H9 (cell line): ENCODE data around the gene SYDE1. TPM values are rescaled to one million over a fixed set of nuclear protein-coding genes. Genes with fewer than 3 reads are reported as not detected.

ENCODE experiments used
- DNase-seq: peaks from one replicate; pipeline ENCODE4 v3.0.0-alpha.2; 2017
- H2AFZ ChIP-seq: one replicate; pipeline ENCODE4 v1.6.1; 2013; ENCODE audit warnings: mild to moderate bottlenecking, low read length, control low read depth, moderate library complexity
- H2AK5ac ChIP-seq: 2 replicates; pipeline ENCODE4 v1.6.1; 2013; ENCODE audit warnings: low read length, control low read depth, mixed read lengths; ENCODE audit not compliant: insufficient read length
- H2BK120ac ChIP-seq: one replicate; pipeline ENCODE4 v1.6.1; 2013; ENCODE audit warnings: low read depth, mild to moderate bottlenecking, low read length, control low read depth, inconsistent platforms; ENCODE audit not compliant: poor library complexity, severe bottlenecking
- H2BK12ac ChIP-seq: 2 replicates; pipeline ENCODE4 v1.6.1; 2013; ENCODE audit warnings: low read length, control low read depth, mixed read lengths, low read depth; ENCODE audit not compliant: insufficient read length
- H2BK15ac ChIP-seq: 2 replicates; pipeline ENCODE4 v1.6.1; 2013; ENCODE audit warnings: low read depth, low read length, control low read depth
- H2BK20ac ChIP-seq: one replicate; pipeline ENCODE4 v1.6.1; 2013; ENCODE audit warnings: low read depth, mild to moderate bottlenecking, low read length, control low read depth, inconsistent platforms; ENCODE audit not compliant: poor library complexity, severe bottlenecking
- H2BK5ac ChIP-seq: 2 replicates; pipeline ENCODE4 v1.6.1; 2013; ENCODE audit warnings: low read length, control low read depth, mixed read lengths; ENCODE audit not compliant: insufficient read length
- H3K14ac ChIP-seq: 2 replicates; pipeline ENCODE4 v1.6.1; 2013; ENCODE audit warnings: low read length, control low read depth; ENCODE audit not compliant: insufficient read depth
- H3K18ac ChIP-seq: 2 replicates; pipeline ENCODE4 v1.6.1; 2013; ENCODE audit warnings: low read depth, mild to moderate bottlenecking, mixed read lengths, low read length, control low read depth; ENCODE audit not compliant: insufficient read length
- H3K23ac ChIP-seq: 2 replicates; pipeline ENCODE4 v1.6.1; 2013; ENCODE audit warnings: low read length, control low read depth, mixed read lengths, low read depth; ENCODE audit not compliant: insufficient read length
- H3K23me2 ChIP-seq: 2 replicates; pipeline ENCODE4 v1.6.1; 2013; ENCODE audit warnings: low read depth, mild to moderate bottlenecking, mixed read lengths, low read length, control low read depth; ENCODE audit not compliant: insufficient read length, poor library complexity, severe bottlenecking
- H3K27ac ChIP-seq: 2 replicates; pipeline ENCODE4 v1.5.1; 2013; ENCODE audit warnings: low read length, control low read depth, mixed read lengths, low read depth; ENCODE audit not compliant: insufficient read length
- H3K27me3 ChIP-seq: 2 replicates; pipeline ENCODE4 v1.6.1; 2013; ENCODE audit warnings: low read length, control low read depth, inconsistent platforms; ENCODE audit not compliant: insufficient read depth
- H3K4ac ChIP-seq: 2 replicates; pipeline ENCODE4 v1.6.1; 2013; ENCODE audit warnings: low read depth, mild to moderate bottlenecking, control low read depth, inconsistent platforms, low read length, moderate library complexity
- H3K4me1 ChIP-seq: 2 replicates; pipeline ENCODE4 v1.6.1; 2013; ENCODE audit warnings: low read length, control low read depth, inconsistent platforms; ENCODE audit not compliant: insufficient read depth
- H3K4me2 ChIP-seq: 2 replicates; pipeline ENCODE4 v1.6.1; 2013; ENCODE audit warnings: low read length, control low read depth, mixed read lengths; ENCODE audit not compliant: insufficient read length, insufficient read depth
- H3K56ac ChIP-seq: 2 replicates; pipeline ENCODE4 v1.6.1; 2013; ENCODE audit warnings: low read depth, mild to moderate bottlenecking, mixed read lengths, low read length, control low read depth; ENCODE audit not compliant: insufficient read length
- H3K79me1 ChIP-seq: 2 replicates; pipeline ENCODE4 v1.6.1; 2013; ENCODE audit warnings: low read depth, mild to moderate bottlenecking, moderate library complexity, low read length, control low read depth, inconsistent platforms; ENCODE audit not compliant: insufficient read depth, poor library complexity, severe bottlenecking
- H3K79me2 ChIP-seq: 2 replicates; pipeline ENCODE4 v1.6.1; 2013; ENCODE audit warnings: low read length, control low read depth, inconsistent platforms; ENCODE audit not compliant: insufficient read depth
- H3K9ac ChIP-seq: 2 replicates; pipeline ENCODE4 v1.6.1; 2013; ENCODE audit warnings: low read length, control low read depth, mixed read lengths; ENCODE audit not compliant: insufficient read length; ENCODE audit errors: extremely low read depth
- H3K9me3 ChIP-seq: one replicate; pipeline ENCODE4 v1.6.1; 2013; ENCODE audit warnings: low read depth, low read length, inconsistent platforms; ENCODE audit not compliant: control insufficient read depth
- H3T11ph ChIP-seq: one replicate; pipeline ENCODE4 v1.6.1; 2013; ENCODE audit warnings: mild to moderate bottlenecking, low read length, control low read depth, inconsistent platforms
- H4K20me1 ChIP-seq: one replicate; pipeline ENCODE4 v1.6.1; 2013; ENCODE audit not compliant: control insufficient read depth, insufficient read length, insufficient read depth
- H4K5ac ChIP-seq: 2 replicates; pipeline ENCODE4 v1.6.1; 2013; ENCODE audit warnings: low read depth, mild to moderate bottlenecking, mixed read lengths, low read length, control low read depth; ENCODE audit not compliant: insufficient read length
- H4K8ac ChIP-seq: replicated peaks from 2 replicates; pipeline ENCODE4 v1.6.1; 2013; ENCODE audit warnings: low read length, control low read depth, mixed read lengths, low read depth; ENCODE audit not compliant: insufficient read length
- H4K91ac ChIP-seq: 2 replicates; pipeline ENCODE4 v1.6.1; 2013; ENCODE audit warnings: low read depth, mild to moderate bottlenecking, moderate library complexity, mixed read lengths, low read length, control low read depth; ENCODE audit not compliant: insufficient read length
- H3K27ac Mint-ChIP-seq, 3 experiments: 2 replicates in 2 of 3; 3 replicates in 1 of 3; pipeline ENCODE4 v1.8.0; 2020 to 2021; ENCODE audit warnings: mixed read lengths in 3 of 3, mild to moderate bottlenecking in 1 of 3, moderate library complexity in 1 of 3
- H3K27me3 Mint-ChIP-seq: 2 replicates; pipeline ENCODE4 v1.8.0; 2021; ENCODE audit warnings: low read depth, mild to moderate bottlenecking, moderate library complexity, mixed read lengths
- H3K36me3 Mint-ChIP-seq, 3 experiments: 2 replicates in 2 of 3; 3 replicates in 1 of 3; pipeline ENCODE4 v1.8.0; 2020 to 2021; ENCODE audit warnings: low read depth in 3 of 3, mixed read lengths in 3 of 3; ENCODE audit not compliant: insufficient read depth in 1 of 3
- H3K4me1 Mint-ChIP-seq, 2 experiments: 2 replicates each; pipeline ENCODE4 v1.8.0; 2020; ENCODE audit warnings: mixed read lengths in 2 of 2
- H3K4me3 Mint-ChIP-seq, 2 experiments: 2 replicates in 1 of 2; 3 replicates in 1 of 2; pipeline ENCODE4 v1.8.0; 2020 to 2021; ENCODE audit warnings: mild to moderate bottlenecking in 2 of 2, mixed read lengths in 2 of 2, moderate library complexity in 1 of 2
- H3K9me3 Mint-ChIP-seq, 2 experiments: 2 replicates in 1 of 2; 3 replicates in 1 of 2; pipeline ENCODE4 v1.8.0; 2020; ENCODE audit warnings: mild to moderate bottlenecking in 2 of 2, mixed read lengths in 2 of 2, moderate library complexity in 1 of 2
- WGBS: extraction: QIAGEN DNeasy Blood & Tissue Kit; methylation state at CpG from one replicate; pipeline ENCODE4 v1.1.7; 2013; ENCODE audit warnings: missing lambda C conversion rate, low lambda C conversion rate, mixed read lengths; ENCODE audit not compliant: insufficient read length; ENCODE audit errors: extremely low coverage; 5-methylcytosine and 5-hydroxymethylcytosine counted together
- total RNA-seq: library from RNA; stranded (reverse); gene quantifications from 2 replicates; pipeline ENCODE4 v1.2.1, GENCODE V29; 2021
- TF ChIP-seq, protein P1 (sequence below): fragments of 200-600 bp; sonication (generic); conservative IDR thresholded peaks from 3 replicates; pipeline ENCODE4 v1.8.0; 2021; ENCODE audit warnings: antibody characterized with exemption, mild to moderate bottlenecking

The SYDE1 gene
- total RNA-seq, 1 experiment from 2014 or later = 21.4 TPM

DNA sequence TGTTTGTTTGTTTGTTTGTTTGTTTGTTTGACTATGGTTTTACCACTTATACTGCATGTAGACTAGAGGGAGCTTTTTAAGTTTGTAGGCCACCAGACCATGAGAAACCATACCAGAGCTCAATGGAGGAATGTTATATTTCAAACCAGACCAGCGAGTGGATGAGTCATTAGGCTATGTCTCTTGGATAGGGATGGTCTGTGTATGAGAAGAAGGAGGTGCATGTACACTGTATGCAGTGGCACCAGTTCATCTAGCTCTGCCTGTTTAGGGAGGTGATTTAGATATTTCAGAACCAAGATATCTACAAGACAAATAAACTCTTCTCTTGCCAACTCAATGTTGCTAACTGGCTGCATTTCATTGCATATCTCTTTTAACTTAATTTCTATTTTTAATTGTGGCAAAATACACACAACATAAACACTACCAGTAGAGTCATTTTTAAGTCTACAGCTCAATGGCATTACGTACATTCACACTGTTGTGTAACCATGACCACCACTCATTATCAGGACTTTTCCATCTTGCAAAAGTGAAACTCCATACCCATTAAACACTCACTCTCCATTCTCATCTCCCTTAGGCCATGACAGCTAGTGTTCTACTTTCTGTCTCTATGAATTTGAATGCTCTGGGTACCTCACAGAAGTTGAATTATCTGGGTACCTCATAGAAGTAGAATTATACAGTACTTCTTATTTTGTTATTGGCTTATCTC is 29.2 kb downstream of the SYDE1 start:
- H3K27ac ChIP-seq = no peak overlapping the region
- DNase-seq = no peak
- H3K23ac ChIP-seq = no peak overlapping the region
- H3K14ac ChIP-seq = no peak overlapping the region
- H3K79me2 ChIP-seq = no peaks in the 10 kb centered on the region
- Mint-ChIP-seq H3K27ac (no peak overlapping the region), H3K4me1 (no peaks in the 10 kb centered on the region), H3K9me3 (peaks cover 17 to 20% of the 10 kb centered on the region in 2 experiments), H3K36me3 (no peaks in the 10 kb centered on the region), H3K27me3 (peaks cover 11% of the 10 kb centered on the region), H3K4me3 (no peak overlapping the region)
- H3K4me1 ChIP-seq = no peaks in the 10 kb centered on the region
- no peak overlapping the region for H2AK5ac ChIP-seq
- no peak overlapping the region for H2BK5ac ChIP-seq
- H2BK12ac ChIP-seq = no peak overlapping the region
- no peak overlapping the region for H4K8ac ChIP-seq
- H2AFZ ChIP-seq = no peak overlapping the region
- H4K91ac ChIP-seq = no peak overlapping the region
- no peak overlapping the region for H2BK15ac ChIP-seq
- H2BK120ac ChIP-seq = no peak overlapping the region
- no peaks in the 10 kb centered on the region for H3K9me3 ChIP-seq
- no peak overlapping the region for H3K4me2 ChIP-seq
- H4K20me1 ChIP-seq = no peaks in the 10 kb centered on the region
- no peaks in the 10 kb centered on the region for H3K27me3 ChIP-seq
- no CpG with 5 or more reads among the region's 2 CpGs for WGBS
- no peak overlapping the region for H4K5ac ChIP-seq
- no peaks in the 10 kb centered on the region for H3K23me2 ChIP-seq
- H3T11ph ChIP-seq = no peak overlapping the region
- H3K56ac ChIP-seq = no peak overlapping the region
- no peak overlapping the region for H3K18ac ChIP-seq
- no peak overlapping the region for H2BK20ac ChIP-seq
- H3K4ac ChIP-seq = no peak overlapping the region
- TF ChIP-seq, protein P1, sequence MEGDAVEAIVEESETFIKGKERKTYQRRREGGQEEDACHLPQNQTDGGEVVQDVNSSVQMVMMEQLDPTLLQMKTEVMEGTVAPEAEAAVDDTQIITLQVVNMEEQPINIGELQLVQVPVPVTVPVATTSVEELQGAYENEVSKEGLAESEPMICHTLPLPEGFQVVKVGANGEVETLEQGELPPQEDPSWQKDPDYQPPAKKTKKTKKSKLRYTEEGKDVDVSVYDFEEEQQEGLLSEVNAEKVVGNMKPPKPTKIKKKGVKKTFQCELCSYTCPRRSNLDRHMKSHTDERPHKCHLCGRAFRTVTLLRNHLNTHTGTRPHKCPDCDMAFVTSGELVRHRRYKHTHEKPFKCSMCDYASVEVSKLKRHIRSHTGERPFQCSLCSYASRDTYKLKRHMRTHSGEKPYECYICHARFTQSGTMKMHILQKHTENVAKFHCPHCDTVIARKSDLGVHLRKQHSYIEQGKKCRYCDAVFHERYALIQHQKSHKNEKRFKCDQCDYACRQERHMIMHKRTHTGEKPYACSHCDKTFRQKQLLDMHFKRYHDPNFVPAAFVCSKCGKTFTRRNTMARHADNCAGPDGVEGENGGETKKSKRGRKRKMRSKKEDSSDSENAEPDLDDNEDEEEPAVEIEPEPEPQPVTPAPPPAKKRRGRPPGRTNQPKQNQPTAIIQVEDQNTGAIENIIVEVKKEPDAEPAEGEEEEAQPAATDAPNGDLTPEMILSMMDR = no peak
- no peak overlapping the region for H3K9ac ChIP-seq
- H3K79me1 ChIP-seq = no peaks in the 10 kb centered on the region
